ENCODE measurements around the gene ALG1.
A peak's percentile ranks its signal among the peaks of the same experiment; 100 is the strongest.

Gene ALG1

DNA sequence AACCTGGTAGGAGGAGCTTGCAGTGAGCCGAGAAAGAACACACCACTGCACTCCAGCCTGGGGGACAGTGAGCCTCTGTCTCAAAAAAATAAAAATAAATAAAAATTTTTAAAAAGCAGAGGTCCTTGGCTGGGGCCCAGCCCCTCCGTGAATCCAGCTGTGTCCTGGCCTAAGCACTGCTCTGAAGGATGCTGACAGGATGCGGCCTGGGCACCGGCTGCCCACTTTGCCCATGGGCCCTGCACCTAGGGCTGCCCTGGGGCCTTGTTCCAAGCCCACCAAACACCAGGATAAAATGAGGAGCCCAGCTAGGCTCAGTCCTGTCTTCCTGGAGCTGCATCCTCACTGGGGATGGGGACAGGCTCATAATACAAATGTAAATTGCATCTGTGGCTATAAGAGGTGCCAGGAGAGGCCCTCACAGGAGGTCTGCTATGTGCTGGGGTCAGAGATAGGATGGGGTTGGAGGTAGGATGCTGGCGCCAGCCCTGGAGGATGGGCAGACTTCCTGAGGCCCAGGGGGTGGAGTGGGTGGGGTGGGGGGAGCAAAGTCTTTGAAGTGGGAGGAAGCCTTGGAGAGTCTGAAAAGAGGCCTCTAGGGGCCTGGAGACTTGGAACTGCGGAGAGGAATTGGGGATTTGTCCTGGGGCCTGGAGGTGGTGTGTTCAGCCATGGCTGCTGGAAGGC, 12.1 kb upstream of the ALG1 start:
- H3K4me3 ChIP-seq (ENCODE audit: low read depth, low read length): no peak overlapping the region
- no peak for DNase-seq (ENCODE audit: low read depth)
- TF ChIP-seq CTCF (IDR thresholded peaks at IDR 0.05; ENCODE audit: control insufficient read depth, extremely low read depth, insufficient read depth): no peak

GRCh38 chr16:5060073-5060641, 11.5 kb upstream of the ALG1 start:
- TF ChIP-seq CTCF (IDR thresholded peaks at IDR 0.05; ENCODE audit: control insufficient read depth, extremely low read depth, insufficient read depth): no peak
- DNase-seq (ENCODE audit: low read depth): no peak
- H3K4me3 ChIP-seq (ENCODE audit: low read depth, low read length): no peak overlapping the region

GRCh38 chr16:5062051-5062450, 9.6 kb upstream of the ALG1 start:
- no peak overlapping the region for H3K4me3 ChIP-seq (ENCODE audit: low read depth, low read length)
- TF ChIP-seq CTCF (IDR thresholded peaks at IDR 0.05; ENCODE audit: control insufficient read depth, extremely low read depth, insufficient read depth): no peak
- no peak for DNase-seq (ENCODE audit: low read depth)

GRCh38 chr16:5062790-5063765, 8.6 kb upstream of the ALG1 start:
- peak; percentile 15; the same call in 1 of the 2 replicates for TF ChIP-seq CTCF (IDR thresholded peaks at IDR 0.05; ENCODE audit: control insufficient read depth, extremely low read depth, insufficient read depth)
- no peak for DNase-seq (ENCODE audit: low read depth)
- no peak overlapping the region for H3K4me3 ChIP-seq (ENCODE audit: low read depth, low read length)

- H3K4me3 ChIP-seq (ENCODE audit: low read depth, low read length): peak overlapping the region; percentile 5; the same call in 1 of the 2 replicates
- no peak for TF ChIP-seq CTCF (IDR thresholded peaks at IDR 0.05; ENCODE audit: control insufficient read depth, extremely low read depth, insufficient read depth)
- peak; percentile 68 for DNase-seq (ENCODE audit: low read depth)
Observed at GRCh38 chr16:5064915-5065314, 6.7 kb upstream of the ALG1 start.

GRCh38 chr16:5065326-5065725, 6.3 kb upstream of the ALG1 start:
- H3K4me3 ChIP-seq (ENCODE audit: low read depth, low read length): peak overlapping the region; percentile 5; the same call in 1 of the 2 replicates
- DNase-seq (ENCODE audit: low read depth): no peak
- no peak for TF ChIP-seq CTCF (IDR thresholded peaks at IDR 0.05; ENCODE audit: control insufficient read depth, extremely low read depth, insufficient read depth)
